Activated CD8-positive, alpha-beta memory T cell treated with anti-CD3 and anti-CD28 coated beads for 1 hour (primary cell): Measurements from ENCODE around the gene TMEM82.

Experiments used
- DNase-seq, 2 donors: peaks; one replicate each; pipeline ENCODE4 v3.0.0-alpha.2; 2020; ENCODE audit warnings: low read depth in 1 of 2; ENCODE audit errors: extremely low read depth in 1 of 2

The TMEM82 gene

GRCh38 chr1:15755021-15755645 lies 12.8 kb downstream of the TMEM82 start:
- no peak for DNase-seq

DNA sequence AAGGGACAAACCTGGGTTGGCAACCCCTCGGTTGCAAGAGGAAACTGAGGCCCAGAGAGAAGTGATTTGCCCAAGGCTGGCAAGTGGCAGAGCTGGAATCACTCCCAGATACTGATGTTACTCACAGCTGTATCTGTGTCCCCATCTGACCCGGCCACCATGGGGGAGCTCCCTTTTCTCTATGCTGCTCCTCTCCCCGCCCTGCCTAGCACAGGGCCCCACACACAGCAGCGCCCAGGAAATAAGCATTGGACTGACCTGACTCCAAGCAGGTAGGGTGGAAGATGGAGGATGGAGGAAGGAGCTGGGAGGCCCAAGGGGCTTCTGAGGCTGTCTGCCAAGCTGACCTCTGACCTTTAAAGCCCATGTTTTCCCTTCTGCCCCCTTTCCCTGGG lies 13.3 kb downstream of the TMEM82 start:
- no peak for DNase-seq

DNA sequence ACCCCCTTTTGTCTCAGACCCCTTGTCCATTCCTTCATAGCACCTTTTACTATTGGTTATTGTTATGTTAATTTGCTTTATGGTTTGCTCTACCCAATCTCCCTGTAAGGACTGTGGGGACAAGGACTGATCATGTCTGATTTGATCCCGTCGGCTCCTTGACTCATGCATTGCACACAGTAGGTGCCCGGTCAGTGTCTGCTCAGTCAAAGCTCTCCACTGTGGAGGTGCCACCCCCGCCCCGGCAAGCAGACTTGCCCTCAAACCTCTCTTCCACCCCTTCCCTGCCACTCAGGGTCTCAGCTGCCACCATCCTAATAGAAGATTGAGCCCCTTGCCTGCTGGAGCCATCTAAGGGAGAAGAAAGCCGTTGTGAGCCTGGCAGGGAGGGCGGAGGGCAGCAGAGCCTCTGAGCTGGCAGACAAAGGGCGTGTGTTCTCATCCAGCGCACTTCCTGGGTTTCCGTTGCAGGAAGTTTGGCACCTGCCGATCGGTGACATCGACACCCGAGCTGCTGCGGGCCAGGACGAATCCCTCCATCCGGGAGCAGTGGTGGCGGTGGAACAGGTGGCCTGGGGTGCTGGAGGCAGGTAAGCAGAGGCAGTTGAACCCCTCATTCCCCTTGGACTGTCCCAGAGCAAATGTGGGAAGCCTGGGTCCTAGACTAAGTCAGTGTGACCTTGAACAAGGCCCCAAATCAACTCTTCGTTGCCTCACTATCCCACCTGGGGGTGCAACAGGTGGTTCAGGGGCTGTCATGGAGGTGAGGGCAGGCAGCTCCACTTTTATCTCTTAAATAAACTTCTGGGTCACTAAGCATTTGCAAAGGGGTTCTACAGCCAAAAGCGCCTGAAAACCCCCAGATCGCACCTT lies 14.1 kb downstream of the TMEM82 start:
- no peak for DNase-seq

DNA sequence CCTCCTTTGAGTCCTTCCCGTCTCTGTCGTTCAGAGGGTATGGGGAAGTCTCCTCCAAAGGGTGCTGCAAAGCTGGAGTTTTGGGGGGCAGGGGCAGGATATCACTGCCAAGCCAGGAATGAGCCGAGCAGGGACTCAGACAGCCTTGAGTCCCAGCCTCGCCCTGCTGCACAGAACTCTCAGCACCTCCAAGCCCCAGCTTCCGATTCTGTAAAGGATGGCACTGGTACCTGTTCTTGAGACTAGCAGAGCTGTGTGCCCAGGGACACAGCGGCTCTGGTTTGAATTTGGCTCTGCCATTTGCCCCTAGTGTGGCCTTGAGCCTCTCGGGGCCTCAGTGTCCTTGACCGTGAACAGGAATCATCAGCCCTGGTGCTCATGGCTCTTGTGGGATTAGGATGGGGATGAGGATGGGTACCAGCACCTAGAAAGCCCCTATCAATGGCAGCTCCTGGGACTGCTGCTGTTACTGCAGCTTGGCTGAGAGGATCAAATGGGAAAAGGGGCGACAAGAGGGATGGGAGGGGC lies 14.8 kb downstream of the TMEM82 start:
- DNase-seq: no peak

- DNase-seq: no peak
Measured at GRCh38 chr1:15757575-15758342, 15.5 kb downstream of the TMEM82 start.

DNA sequence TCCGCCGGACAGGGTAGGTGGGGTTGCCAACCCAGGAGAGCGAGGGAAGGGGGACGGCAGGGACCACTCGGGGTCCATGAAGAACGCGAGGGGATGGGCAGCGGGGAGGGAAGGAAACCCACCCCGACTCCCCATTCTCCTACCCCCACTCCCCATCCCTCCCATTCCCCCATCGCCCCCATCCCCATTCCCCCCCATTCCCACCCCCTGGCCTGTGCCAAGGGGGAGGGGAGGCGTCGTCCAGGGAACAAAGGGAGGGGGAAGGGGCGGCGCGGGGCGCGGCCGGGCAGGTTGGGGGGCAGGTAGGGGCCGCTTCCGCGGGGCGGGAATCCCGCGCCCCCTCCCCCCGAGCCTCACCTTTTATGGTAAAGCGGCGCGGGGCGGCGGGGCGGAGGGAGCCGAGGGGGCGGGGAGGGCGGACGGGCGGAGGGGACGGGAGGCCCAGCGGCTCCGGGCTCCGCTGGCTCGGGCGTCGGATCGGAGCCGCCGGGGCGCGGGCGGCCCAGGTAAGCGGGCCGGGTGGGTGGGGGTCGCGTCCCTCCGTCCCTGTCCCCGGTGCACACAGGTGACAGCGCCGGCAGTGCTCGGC lies 16.1 kb downstream of the TMEM82 start, which contains the start of gene FBLIM1:
FBLIM1 (plus strand) TSS at position 453 of the 589 bp plus-strand sequence. CDS start 6,189 bp downstream, outside the sequence.
- DNase-seq: no peak

DNA sequence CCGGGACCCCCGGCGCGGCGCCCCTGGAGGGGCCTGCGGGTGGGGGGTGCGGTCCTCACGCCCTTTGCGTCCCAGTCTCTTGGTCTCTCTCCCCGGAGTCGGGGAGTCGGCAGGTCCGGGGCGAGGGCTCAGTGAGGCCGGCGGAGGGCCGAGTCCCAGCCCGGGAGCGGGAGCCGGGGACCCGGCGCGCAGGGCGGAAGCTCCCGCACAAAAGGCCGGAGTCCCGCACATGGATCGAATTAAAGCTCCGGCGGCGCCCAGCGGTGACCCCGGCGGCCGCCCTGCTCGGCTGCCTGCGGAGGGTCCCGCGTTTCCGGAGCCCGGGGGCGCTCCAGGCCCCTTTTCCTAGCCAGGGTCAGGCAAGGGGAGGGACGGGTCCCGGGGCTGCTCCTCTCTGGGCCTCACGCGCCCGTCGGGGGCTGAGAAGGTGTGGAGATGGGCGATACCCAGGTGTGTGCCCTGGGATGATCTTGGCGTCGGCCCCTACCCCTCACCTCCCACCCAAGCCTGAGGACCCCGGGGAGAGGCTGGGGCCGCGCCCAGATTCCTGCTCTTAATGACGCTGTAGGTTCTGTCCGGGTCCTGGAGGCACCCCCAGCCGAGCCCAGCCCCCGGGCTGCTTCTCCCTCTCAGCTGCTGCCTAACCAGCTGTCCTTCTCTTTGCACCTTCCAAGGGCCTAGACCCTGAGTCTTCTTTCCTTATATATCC lies 16.8 kb downstream of the TMEM82 start:
- DNase-seq: no peak

DNA sequence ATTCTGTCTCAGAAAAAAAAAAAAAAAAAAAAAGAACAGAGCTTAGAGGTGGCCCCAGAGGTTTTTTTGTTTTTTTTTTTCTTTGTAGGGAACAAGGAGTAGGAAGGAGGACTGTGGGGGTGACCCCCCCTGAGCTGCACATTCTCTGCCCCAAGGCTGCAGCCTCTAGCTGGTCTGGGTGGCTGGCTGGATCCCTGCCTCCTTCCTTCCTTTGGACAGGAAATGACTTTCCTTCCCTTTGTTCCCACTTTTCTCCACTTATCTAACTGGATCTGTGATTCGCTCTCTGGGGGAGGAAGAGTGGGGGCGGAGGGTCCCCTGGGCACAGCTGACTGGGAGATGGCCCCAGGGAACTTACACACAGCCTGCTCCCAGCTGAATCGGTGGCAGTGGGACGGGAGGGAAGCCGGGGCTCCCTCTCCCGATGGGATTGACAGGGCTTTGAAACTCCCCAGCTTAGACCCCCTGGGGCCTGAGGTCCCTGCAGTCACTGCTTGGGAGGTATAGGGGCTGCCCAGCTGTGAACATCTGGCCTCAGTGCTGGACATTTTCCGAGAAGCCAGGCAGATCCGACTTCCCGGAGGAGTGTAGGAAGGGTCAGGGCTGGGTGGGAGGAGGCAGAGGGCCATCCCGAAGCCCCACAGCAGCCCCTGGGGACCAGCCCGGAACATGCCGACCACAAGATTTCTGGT lies 18.4 kb downstream of the TMEM82 start:
- no peak for DNase-seq

- no peak for DNase-seq
Measured at GRCh38 chr1:15761366-15762128, 19.2 kb downstream of the TMEM82 start.

DNA sequence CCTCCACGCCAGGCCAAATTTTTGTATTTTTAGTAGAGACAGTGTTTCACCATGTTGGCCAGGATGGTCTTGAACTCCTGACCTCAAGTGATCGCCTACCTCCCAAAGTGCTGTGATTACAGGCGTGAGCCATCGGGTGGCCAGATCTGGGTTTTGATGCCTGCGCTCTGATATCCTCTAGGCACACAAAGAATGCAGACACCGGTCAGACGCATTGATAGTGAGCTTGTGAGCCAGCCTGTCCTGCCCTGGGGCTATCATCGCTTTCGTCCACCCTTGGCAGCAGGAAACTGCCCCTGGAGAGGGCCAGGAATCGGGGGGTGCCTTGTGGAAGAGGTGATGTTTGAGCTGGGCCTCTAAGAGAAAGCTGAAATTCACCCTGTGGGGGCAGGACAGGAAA lies 20.2 kb downstream of the TMEM82 start:
- no peak for DNase-seq

- no peak for DNase-seq
Measured at GRCh38 chr1:15764269-15764764, 22.0 kb downstream of the TMEM82 start.

DNA sequence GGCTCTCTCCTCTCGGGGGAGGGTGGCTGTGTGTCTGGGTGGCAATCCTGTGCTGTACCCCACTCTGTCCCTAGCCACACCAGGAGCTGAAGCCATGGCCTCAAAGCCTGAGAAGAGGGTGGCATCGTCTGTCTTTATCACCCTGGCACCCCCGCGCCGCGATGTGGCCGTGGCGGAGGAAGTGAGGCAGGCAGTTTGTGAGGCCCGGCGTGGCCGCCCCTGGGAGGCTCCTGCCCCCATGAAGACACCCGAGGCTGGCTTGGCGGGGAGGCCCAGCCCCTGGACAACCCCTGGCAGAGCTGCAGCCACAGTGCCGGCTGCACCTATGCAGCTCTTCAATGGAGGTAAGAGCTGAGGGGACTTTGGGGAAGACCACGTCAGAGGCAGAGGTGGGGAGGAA lies 22.6 kb downstream of the TMEM82 start:
- no peak for DNase-seq

DNA sequence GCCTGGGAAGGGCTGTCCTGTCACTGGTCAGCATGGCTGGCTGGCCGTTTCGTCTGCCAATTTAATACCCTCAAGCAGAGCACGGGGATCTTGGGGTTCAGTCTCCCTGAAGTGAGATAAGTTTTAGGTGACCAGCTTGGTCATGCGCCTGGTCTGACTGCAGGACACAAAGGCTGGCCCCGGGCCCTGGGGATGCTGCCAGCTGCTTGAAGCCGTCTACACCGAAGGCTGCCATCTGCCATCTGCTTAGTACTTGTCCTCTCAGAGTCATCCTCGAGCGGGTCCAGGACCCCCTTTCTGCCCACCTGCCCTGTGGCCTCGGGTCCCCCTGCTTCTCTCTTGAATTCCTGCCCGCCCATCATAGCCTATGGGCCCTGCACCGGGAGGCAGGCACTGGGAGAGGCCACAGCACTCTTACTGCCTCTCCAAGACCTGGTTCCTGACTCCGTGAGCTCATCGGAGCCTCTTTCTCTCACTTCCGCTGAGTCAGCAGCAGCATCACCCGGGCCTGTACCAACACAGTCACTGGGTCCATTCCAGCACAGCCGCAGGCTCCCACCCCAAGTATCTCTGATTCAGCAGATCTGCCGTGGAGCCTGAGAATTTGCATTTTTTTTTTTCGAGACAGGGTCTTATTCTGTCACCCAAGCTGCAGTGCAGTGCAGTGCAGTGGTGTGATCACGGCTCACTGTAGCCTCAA lies 23.3 kb downstream of the TMEM82 start:
- DNase-seq: no peak

DNA sequence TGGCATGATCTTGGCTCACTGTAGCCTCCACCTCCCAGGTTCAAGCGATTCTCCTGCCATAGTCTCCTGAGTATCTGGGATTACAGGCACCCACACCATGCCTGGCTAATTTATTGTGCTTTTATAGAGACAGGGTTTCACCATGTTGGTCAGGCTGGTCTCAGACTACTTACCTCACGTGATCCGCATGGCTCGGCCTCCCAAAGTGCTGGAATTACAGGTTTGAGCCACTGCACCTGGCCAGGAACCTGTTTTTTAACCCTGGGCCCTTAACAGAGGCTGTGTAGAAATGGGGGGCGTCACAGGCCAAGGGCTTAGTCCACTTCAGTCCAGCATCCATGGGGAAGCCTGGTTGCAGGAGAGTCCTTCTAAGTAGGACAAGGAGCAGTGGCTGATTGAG lies 25.6 kb downstream of the TMEM82 start:
- no peak for DNase-seq

DNA sequence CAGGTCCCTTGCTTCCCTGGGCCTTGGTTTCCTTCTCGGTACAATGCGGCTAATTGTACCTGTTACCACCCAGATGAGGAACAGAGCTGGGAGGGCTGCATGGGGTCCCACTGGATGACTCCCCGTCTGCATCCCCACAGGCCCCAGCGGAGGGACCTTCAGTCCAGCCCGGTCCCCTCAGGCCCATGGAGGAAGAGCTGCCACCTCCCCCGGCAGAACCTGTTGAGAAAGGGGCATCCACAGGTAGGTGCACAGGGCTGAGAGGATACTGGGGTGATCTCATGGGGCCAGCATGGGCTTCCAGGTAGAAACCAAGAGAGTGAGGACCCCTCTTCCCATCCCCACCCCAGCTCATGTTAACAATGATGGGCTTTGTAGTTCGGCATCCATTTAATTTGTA lies 26.1 kb downstream of the TMEM82 start:
- DNase-seq: no peak

DNA sequence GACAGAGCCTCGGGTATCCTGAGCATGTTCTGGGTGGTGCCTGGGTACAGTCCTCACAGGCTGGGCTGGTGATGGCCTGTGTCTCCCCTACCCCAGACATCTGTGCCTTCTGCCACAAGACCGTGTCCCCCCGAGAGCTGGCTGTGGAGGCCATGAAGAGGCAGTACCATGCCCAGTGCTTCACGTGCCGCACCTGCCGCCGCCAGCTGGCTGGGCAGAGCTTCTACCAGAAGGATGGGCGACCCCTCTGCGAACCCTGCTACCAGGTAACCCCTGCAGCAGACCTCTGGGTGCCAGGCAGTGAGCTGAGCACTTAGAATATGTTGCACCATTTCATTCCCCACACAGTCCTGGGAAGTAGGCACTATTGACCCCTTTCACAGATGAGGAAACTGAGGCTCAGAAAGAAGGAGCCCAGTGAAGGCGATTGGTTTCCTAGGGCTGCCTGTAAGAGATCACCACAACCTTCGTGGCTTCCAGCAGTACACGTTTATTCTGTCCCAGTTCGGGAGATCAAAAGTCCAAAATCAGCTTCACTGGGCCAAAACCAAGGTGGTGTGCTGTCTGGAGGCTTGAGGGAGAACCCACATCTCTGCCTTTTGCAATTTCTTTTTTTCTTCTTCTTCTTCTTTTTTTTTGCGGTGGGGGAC lies 28.1 kb downstream of the TMEM82 start:
- DNase-seq: no peak

GRCh38 chr1:15771836-15772515 lies 29.7 kb downstream of the TMEM82 start:
- DNase-seq: no peak
